ENCODE data around the gene RUNX3. TPM values are rescaled to one million over a fixed set of nuclear protein-coding genes. Genes with fewer than 3 reads are reported as not detected.

Gene RUNX3
- total RNA-seq, 4 donors from 2014 or later = 0.27 to 2.8 (median 0.77) TPM

DNA sequence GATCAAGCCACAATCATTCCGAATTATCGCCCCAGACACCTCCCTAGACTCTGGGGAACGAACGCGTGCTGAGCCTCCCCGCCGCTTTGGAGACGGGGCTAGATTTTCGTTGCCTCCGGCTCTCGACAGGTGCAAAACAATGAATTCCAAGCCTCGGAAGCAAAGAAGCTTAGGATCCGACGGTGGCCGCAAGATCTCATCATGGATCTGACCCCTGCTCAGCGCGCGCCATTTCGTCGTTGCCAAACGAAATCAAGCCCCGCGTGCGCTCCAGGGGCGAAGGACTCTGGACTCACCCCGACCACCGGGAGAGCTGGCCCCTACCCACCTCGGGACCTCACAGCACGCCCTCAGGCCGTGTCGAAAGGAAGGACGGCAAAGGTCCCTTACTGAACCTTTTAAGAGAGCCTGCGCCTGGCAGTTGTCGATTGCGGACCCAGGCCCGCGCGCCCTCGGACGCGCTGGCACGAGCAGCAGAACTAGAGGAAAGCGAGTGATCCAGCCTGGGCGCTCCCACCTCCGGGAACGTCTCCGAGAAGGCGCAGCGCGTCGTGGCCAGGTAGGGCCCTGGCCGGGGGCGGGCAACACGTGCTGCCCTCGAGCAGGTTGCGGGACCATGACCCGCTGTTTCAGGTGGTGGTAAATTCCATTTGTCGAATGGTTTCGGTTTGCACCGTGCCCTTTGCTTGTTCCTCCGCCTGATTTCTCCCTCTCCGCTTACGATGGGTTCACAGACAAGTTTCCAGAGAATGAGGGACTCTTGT lies 1.6 kb upstream of the RUNX3 start:
- TF ChIP-seq POLR2A (IDR thresholded peaks at IDR 0.05) = no peak
- TF ChIP-seq, protein P1, sequence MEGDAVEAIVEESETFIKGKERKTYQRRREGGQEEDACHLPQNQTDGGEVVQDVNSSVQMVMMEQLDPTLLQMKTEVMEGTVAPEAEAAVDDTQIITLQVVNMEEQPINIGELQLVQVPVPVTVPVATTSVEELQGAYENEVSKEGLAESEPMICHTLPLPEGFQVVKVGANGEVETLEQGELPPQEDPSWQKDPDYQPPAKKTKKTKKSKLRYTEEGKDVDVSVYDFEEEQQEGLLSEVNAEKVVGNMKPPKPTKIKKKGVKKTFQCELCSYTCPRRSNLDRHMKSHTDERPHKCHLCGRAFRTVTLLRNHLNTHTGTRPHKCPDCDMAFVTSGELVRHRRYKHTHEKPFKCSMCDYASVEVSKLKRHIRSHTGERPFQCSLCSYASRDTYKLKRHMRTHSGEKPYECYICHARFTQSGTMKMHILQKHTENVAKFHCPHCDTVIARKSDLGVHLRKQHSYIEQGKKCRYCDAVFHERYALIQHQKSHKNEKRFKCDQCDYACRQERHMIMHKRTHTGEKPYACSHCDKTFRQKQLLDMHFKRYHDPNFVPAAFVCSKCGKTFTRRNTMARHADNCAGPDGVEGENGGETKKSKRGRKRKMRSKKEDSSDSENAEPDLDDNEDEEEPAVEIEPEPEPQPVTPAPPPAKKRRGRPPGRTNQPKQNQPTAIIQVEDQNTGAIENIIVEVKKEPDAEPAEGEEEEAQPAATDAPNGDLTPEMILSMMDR (IDR thresholded peaks at IDR 0.05) = no peak
- no peaks in the 10 kb centered on the region for H3K9me3 ChIP-seq
- DNase-seq = no peak
- no peaks in the 10 kb centered on the region for H3K36me3 ChIP-seq
- no peak overlapping the region for H3K27ac ChIP-seq
- WGBS, 2 donors = 1 to 32% methylated on average over 15 to 29 of the region's 63 CpGs
- H3K4me1 ChIP-seq = peaks cover 14 to 43% of the 10 kb centered on the region in 2 donors
- intact Hi-C loops (cut with DNase I) = loop anchor here (10.0 kb wide), 1 partner anchor 273 kb away; no protein-coding TSS in a partner anchor
- H3K27me3 ChIP-seq = peaks cover 65% of the 10 kb centered on the region
- no peak overlapping the region for H3K4me3 ChIP-seq (replicated peaks in 1 of 3)

DNA sequence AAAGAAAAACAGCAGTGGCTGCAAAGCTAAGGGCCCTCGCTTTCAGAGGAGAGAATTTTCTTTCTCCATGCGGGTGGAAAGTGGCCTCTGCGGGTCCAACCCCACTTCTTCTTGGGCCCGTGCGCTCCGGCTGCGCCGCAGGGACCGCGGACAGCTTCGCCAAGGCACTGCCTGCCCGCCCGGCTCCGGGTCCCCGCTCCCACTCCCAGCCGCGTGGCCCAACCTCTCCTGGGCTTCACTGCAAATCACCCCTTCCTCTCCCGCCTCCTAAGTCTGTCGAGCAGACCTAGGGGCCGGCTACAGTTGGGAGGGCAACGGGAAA lies 1.0 kb upstream of the RUNX3 start:
- Histone ChIP-seq H3K27ac (no peak overlapping the region), H3K27me3 (peaks cover 67% of the 10 kb centered on the region), H3K9me3 (no peaks in the 10 kb centered on the region), H3K36me3 (no peaks in the 10 kb centered on the region), H3K4me1 (peaks cover 14 to 48% of the 10 kb centered on the region in 2 donors), H3K4me3 (replicated peaks in 1 of 3) (no peak overlapping the region)
- 8 to 52% methylated on average over 15 to 20 of the region's 21 CpGs for WGBS, 2 donors
- TF ChIP-seq, protein P1 (IDR thresholded peaks at IDR 0.05) = no peak
- TF ChIP-seq POLR2A (IDR thresholded peaks at IDR 0.05) = no peak
- intact Hi-C loops (cut with DNase I) = loop anchor here (10.0 kb wide), 1 partner anchor 274 kb away; no protein-coding TSS in a partner anchor
- no peak for DNase-seq

GRCh38 chr1:24929398-24930259 lies 447 bp downstream of the RUNX3 start:
- intact Hi-C loops (cut with DNase I) = loop anchor here (10.0 kb wide), 1 partner anchor 275 kb away; no protein-coding TSS in a partner anchor

GRCh38 chr1:24928689-24929397 lies 1.2 kb downstream of the RUNX3 start:
- TF ChIP-seq, protein P1 (IDR thresholded peaks at IDR 0.05) = no peak
- no peak for TF ChIP-seq POLR2A (IDR thresholded peaks at IDR 0.05)
- Histone ChIP-seq H3K36me3 (no peaks in the 10 kb centered on the region), H3K27me3 (peaks cover 64% of the 10 kb centered on the region), H3K27ac (no peak overlapping the region), H3K4me1 (peaks cover 14 to 48% of the 10 kb centered on the region in 2 donors), H3K9me3 (no peaks in the 10 kb centered on the region), H3K4me3 (replicated peaks in 1 of 3) (peak overlapping the region in 1 of 3 donors; percentile 9)
- no peak for DNase-seq
- 6 to 7% methylated on average over 40 to 48 of the region's 48 CpGs for WGBS, 2 donors
- intact Hi-C loops (cut with DNase I) = no loop called here

More at GRCh38 chr1:24929398-24930259, 447 bp downstream of the RUNX3 start:
- no peaks in the 10 kb centered on the region for H3K36me3 ChIP-seq
- no peak for DNase-seq
- WGBS, 2 donors = 0% methylated on average over 2 of the region's 129 CpGs; no CpG with 5 or more reads in 1 of the 2 donors
- H3K27ac ChIP-seq = no peak overlapping the region
- peak overlapping the region in 1 of 3 donors; percentile 9 for H3K4me3 ChIP-seq (replicated peaks in 1 of 3)
- no peaks in the 10 kb centered on the region for H3K9me3 ChIP-seq
- TF ChIP-seq POLR2A (IDR thresholded peaks at IDR 0.05) = no peak
- TF ChIP-seq, protein P1 (IDR thresholded peaks at IDR 0.05) = no peak
- peaks cover 68% of the 10 kb centered on the region for H3K27me3 ChIP-seq
- peaks cover 14 to 48% of the 10 kb centered on the region in 2 donors for H3K4me1 ChIP-seq

Measured in thyroid gland (tissue), 4 donors.